Pancreas (tissue), 10 donors: ENCODE measurements around the gene CNTNAP5. TPM values are rescaled to one million over a fixed set of nuclear protein-coding genes. Genes with fewer than 3 reads are reported as not detected.

ENCODE experiments used
- ATAC-seq, 4 donors: fragments of 200-7000 bp; cut with Tn5 transposase; one replicate each; pipeline versions ENCODE4 v1.8.0 to v1.9.1; 2020; ENCODE audit warnings: mild to moderate bottlenecking in 4 of 4, moderate library complexity in 4 of 4
- DNase-seq, 6 donors: peaks; one replicate each; pipeline ENCODE4 v3.0.0-alpha.2; 2020
- FAIRE-seq: peaks from 2 replicates; lab custom pipeline; 2012; peaks lifted over from hg19 to GRCh38; lab: Jason Lieb, UNC
- H3K27ac ChIP-seq, 4 donors: fragments of 200-600 bp; sonication (generic); 1 replicate in 3 of 4; 2 replicates in 1 of 4; pipeline versions ENCODE4 v1.5.0 to v1.8.0; 2020
- H3K27me3 ChIP-seq, 4 donors: fragments of 200-600 bp; one replicate each; pipeline ENCODE4 v1.8.0; 2021
- H3K36me3 ChIP-seq, 3 donors: fragments of 200-600 bp; sonication (generic) in 1 of 3; one replicate each; pipeline versions ENCODE4 v1.5.0 to v1.8.0; 2020 to 2021
- H3K4me1 ChIP-seq, 3 donors: fragments of 200-600 bp; one replicate each; pipeline ENCODE4 v1.8.0; 2021
- H3K4me3 ChIP-seq, 4 donors: fragments of 200-600 bp; sonication (generic) in 2 of 4; one replicate each; pipeline versions ENCODE4 v1.5.0 to v1.8.0; 2020 to 2021
- H3K9me3 ChIP-seq, 4 donors: fragments of 200-600 bp; one replicate each; pipeline ENCODE4 v1.8.0; 2021
- CTCF ChIP-seq, 4 donors: fragments of 200-600 bp; sonication (generic) in 3 of 4; IDR thresholded peaks; one replicate each; pipeline versions ENCODE4 v1.5.0 to v1.8.0; 2021; ENCODE audit warnings: antibody characterized with exemption in 4 of 4
- WGBS, 2 donors: extraction: QIAGEN DNeasy Blood & Tissue Kit; methylation state at CpG; one replicate each; pipeline ENCODE4 v1.1.7; 2013; 5-methylcytosine and 5-hydroxymethylcytosine counted together
- intact Hi-C, 3 donors: fragments of 100-400 bp; cut with DNase I; formaldehyde crosslinking; loops; one replicate each; pipeline versions ENCODE4 v1.11.1 to v1.14.2; 2022
- polyA plus RNA-seq, 2 donors: library from polyadenylated mRNA; stranded (reverse); fragments of 200-250 nt; gene quantifications; one replicate each; pipeline ENCODE4 v1.2.3, GENCODE V29; 2013
- total RNA-seq, 6 donors: library from RNA; stranded (reverse); fragmentation: NEBNext Ultra II Directional in 4 of 6; extraction: Animal tissue kit (Norgen Biotek cat#: 25700) in 4 of 6; gene quantifications; one replicate each; pipeline versions ENCODE4 v1.2.1 to v1.2.4, GENCODE V29; 2021 to 2023
- donor health status: healthy with polysubstance abuse.
- donor health status: DM: no; HTN: no; CAD: no; lungs with moderate emphysema.
- donor health status: DM: no; HTN: no; CAD: no.
- donor health status: control.
- donor health status: control.
- donor health status: Bipolar disorder and iron deficiency.
- donor health status: DM: yes; HTN: yes; CAD: no.
- donor health status: DM: no; HTN: no; CAD: no.
- donor health status: DM: no; HTN: no; CAD: no.
- donor health status: DM: yes; HTN: yes; CAD: no.

The CNTNAP5 gene
- total and polyA plus RNA-seq, 8 donors: 0.05 to 0.43 (median 0.12) TPM

- intact Hi-C loops: no loop called here
- Histone ChIP-seq H3K4me1 (no peaks in the 10 kb centered on the region), H3K9me3 (peaks cover 0 to 4% (median 0%) of the 10 kb centered on the region in 4 donors), H3K27me3 (peaks cover 0 to 6% (median 0%) of the 10 kb centered on the region in 4 donors), H3K27ac (no peak overlapping the region), H3K36me3 (no peaks in the 10 kb centered on the region), H3K4me3 (no peak overlapping the region)
- TF ChIP-seq CTCF (IDR thresholded peaks at IDR 0.05): no peak
- ATAC-seq (no peak), DNase-seq (no peak), FAIRE-seq (no peak)
- 57 to 73% methylated on average over 4 of the region's 4 CpGs for WGBS, 2 donors
These were observed 810.2 kb downstream of the CNTNAP5 start for GRCh38 chr2:124835331-124835730.

- WGBS, 2 donors: 13 to 17% methylated on average over 3 of the region's 3 CpGs
- ATAC-seq (no peak), FAIRE-seq (no peak), DNase-seq (no peak)
- no peaks in the 10 kb centered on the region for H3K4me1 ChIP-seq
- intact Hi-C loops: no loop called here
- H3K9me3 ChIP-seq: peaks cover 0 to 4% (median 0%) of the 10 kb centered on the region in 4 donors
- no peak overlapping the region for H3K27ac ChIP-seq
- H3K36me3 ChIP-seq: no peaks in the 10 kb centered on the region
- peaks cover 0 to under 1% (median 0%) of the 10 kb centered on the region in 4 donors for H3K27me3 ChIP-seq
- H3K4me3 ChIP-seq: no peak overlapping the region
- no peak for TF ChIP-seq CTCF (IDR thresholded peaks at IDR 0.05)
These were observed 811.3 kb downstream of the CNTNAP5 start for GRCh38 chr2:124836416-124836815.

GRCh38 chr2:124837496-124837895 is 812.4 kb downstream of the CNTNAP5 start:
- DNase-seq: no peak
- no peak for TF ChIP-seq CTCF (IDR thresholded peaks at IDR 0.05)
- Histone ChIP-seq H3K27me3 (no peaks in the 10 kb centered on the region), H3K36me3 (no peaks in the 10 kb centered on the region), H3K4me1 (no peaks in the 10 kb centered on the region), H3K4me3 (no peak overlapping the region), H3K9me3 (no peaks in the 10 kb centered on the region), H3K27ac (no peak overlapping the region)
- 72 to 83% methylated on average over 2 of the region's 2 CpGs for WGBS, 2 donors
- ATAC-seq: no peak
- intact Hi-C loops: no loop called here
- no peak for FAIRE-seq

- WGBS, 2 donors: 64 to 77% methylated on average over 3 of the region's 3 CpGs
These were observed 813.3 kb downstream of the CNTNAP5 start for GRCh38 chr2:124838406-124838805.

More at GRCh38 chr2:124838406-124838805, 813.3 kb downstream of the CNTNAP5 start:
- DNase-seq (no peak), ATAC-seq (no peak), FAIRE-seq (no peak)
- intact Hi-C loops: no loop called here
- no peak overlapping the region for H3K4me3 ChIP-seq
- no peak for TF ChIP-seq CTCF (IDR thresholded peaks at IDR 0.05)
- no peaks in the 10 kb centered on the region for H3K36me3 ChIP-seq
- H3K4me1 ChIP-seq: no peaks in the 10 kb centered on the region
- H3K9me3 ChIP-seq: no peaks in the 10 kb centered on the region
- no peaks in the 10 kb centered on the region for H3K27me3 ChIP-seq
- no peak overlapping the region for H3K27ac ChIP-seq
